Right renal cortex interstitium (tissue), 3 donors: ENCODE measurements around the gene TTC39B. TPM values are rescaled to one million over a fixed set of nuclear protein-coding genes. Genes with fewer than 3 reads are reported as not detected.
A peak's percentile ranks its signal among the peaks of the same experiment; 100 is the strongest.

Source experiments
- DNase-seq, 3 donors: peaks; one replicate each; pipeline ENCODE4 v3.0.0-alpha.2; 2013; ENCODE audit warnings: low read depth in 3 of 3, low spot score in 2 of 3
- polyA plus RNA-seq, 3 donors: library from polyadenylated mRNA; unstranded; fragments of 120-200 nt; gene quantifications; one replicate each; pipeline ENCODE4 v1.2.1, GENCODE V29; 2013; ENCODE audit not compliant: insufficient read length in 3 of 3

Gene TTC39B
- polyA plus RNA-seq, 3 donors, result 7.1 to 7.9 (median 7.3) TPM

DNA sequence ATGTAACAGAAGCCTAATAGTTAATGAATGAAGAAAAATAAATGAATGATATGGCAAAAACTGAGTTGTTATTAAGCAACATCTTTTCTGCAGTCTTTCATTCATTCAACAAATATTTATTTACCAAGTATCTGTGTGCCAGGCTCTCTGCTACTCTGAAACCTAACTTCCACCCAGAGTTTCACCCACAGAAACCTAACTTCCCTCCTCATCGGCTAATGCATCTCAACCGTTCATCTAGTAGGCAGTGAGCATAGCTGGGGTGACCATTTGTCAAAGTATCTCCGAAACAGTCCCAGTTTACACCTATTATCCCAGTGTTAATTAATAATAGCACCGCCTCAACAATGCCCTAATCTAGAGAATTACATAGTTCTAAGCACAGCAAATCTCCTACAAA lies 1.5 kb downstream of the TTC39B start:
- no peak for DNase-seq

DNA sequence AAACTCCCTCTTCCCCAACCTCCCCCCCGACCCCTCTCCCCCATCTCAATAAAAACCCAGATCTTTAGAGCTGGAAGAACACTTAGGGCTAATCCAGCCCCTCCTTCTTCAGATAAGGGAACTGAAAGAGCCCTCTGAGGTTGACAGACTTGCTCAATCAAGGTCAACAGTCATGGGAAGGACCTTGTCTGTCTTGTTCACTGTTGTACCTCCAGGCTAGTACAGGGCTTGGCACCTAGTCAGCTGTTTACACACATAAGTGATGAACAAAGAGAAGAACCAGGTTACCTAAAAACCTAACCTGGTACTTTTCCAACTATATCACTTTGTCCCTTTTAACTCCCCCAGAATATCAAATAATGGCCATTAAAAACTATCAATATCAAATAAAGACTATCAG lies 2.4 kb downstream of the TTC39B start:
- no peak for DNase-seq

DNA sequence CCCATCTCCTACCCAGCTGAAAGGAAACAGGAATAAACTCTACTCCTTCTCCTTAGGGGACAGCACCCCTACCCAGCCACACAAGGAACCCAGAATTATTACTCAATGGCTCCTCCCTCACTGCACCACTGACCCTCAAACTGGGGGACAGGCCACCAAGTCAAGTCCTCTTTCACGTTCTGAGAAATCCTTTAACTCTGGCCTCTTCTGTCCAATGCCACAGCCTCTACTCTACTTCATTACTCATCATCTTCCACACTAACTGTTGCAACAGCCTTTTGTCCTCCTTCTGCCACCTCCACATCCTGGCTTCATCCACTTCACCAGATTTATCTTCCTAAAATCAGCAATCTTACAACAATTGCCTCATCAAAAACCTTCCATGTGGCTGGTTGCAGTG lies 6.8 kb downstream of the TTC39B start:
- DNase-seq, result no peak

DNA sequence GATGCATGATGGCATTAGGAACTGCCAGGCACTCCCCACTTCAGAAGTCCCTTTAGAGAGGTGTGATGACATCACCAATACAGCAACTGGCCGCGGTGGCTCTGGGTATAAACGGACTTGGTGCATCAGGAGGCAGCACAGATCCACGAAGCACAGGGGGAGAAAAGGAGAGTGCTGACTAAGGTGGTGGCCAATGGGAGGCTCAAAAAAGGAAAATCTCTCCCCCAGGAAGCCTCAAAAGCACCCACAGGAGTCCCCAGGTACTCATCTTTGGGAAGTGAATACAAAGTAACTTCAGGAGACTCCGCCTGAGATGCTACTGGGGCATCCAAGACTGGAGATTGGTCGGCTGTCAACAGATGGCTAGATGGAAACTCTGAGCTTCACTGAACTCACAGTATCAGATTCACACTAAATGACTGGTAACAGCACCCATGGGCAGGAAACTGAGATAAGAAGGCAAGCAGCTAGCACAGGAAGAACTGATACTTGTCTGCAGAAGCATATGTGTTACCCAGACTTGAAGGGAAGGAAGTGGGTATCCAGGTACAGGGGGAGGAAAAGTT lies 7.6 kb downstream of the TTC39B start:
- no peak for DNase-seq

DNA sequence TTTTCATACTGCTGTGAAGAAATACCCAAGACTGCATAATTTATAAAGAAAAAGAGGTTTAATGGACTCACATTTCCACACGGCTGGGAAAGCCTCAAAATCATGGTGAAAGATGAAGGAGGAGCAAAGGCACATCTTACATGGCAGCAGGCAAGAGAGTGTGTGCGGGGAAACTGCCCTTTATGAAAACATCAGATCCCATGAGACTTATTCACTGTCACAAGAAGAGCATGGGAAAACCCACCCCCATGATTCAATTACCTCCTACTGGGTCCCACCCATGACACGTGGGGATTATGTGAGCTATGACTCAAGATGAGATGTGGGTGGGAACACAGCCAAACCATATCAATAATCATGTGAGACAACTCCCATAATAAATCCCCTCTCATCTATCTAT lies 8.7 kb downstream of the TTC39B start:
- no peak for DNase-seq

DNA sequence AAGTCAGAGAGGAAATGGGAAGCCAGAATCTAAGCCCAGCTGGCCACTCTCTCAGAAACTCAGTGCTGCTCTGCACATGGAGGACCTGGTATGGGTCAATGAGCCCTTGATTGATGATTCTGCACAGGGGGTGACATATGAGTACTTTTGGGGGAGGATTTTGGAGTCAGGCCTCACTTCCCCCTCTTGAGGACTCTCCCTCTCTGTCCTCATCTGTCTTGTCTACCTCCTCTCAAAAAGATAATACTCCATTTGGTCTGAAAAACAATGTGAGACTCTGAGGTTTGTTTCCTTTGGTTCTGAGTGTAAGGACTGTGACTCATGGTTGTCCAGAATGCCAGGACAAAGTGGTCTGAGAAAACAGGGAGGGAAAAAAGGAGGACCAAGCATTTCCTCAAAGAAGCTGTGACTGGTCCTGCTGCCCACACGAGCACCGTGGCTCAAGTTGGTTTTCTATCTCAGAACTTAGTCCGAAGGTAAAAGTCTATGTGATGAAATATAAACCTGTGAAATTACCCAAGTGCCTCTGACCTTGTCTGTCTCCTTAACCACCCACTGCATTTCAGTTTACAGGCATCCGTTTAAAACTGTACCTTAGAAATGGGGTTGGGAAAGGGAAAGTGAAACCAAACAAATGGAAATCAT lies 11.1 kb downstream of the TTC39B start:
- DNase-seq, result no peak

DNA sequence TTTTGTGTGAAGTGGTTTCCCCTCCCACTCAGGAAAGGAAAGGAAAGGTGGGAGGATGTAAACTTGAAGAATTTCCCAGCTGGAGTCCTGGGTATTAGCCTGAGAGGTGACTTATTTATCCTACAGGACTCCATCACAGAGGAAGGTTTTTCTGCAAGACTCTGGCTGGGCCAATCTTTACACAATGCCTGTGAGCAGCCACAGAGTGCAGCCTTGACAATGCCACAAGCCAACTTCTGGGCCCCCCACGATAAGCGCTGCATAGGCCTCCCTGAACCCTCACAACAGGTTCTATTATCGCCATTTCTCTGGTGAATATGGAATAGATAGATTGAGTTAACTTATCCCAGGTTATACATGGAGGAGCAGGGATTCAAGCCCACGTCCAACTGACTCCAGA lies 12.4 kb downstream of the TTC39B start:
- DNase-seq, result no peak

DNA sequence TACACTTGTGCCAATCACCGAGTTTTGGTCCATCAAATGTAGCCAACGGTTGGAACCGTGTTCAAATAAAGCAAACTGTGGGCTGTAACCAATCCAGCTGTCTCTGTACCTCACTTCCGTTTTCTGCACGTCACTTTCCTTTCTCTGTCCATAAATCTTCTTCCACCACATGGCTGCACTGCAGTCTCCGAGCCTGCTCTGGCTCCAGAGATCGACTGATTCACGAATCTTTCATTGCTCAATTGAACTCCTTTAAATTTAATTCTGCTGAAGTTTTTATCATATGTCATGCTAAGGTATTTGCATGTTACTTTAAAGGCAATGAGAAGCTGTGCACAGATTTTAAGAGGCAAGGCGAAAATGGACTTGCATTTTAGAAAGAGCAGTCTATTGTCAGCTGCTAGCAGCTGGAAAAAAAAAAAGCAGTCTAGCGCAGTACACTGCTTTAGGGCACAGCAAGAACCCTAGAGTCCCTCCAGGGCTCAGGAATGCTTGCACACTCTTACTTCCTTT lies 13.2 kb downstream of the TTC39B start:
- DNase-seq, result peak in 1 of 3 donors; percentile 55

DNA sequence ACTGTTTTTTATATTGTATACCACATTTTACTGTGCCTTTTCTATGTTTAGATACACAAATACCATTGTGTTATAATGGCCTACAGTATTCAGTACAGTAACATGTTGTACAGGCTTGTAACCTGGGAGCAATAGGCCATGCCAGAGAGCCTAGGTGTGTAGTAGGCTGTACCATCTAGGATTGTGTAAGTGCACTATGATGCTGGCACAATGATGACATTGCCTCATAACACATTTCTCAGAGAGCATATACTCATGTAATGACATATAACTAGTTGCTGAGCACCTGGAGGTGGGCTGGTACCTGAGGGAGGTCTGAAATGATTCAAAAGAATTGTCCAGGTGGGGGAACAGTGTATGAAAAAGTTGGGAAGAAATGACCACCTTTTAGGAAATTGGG lies 13.9 kb downstream of the TTC39B start:
- no peak for DNase-seq

DNA sequence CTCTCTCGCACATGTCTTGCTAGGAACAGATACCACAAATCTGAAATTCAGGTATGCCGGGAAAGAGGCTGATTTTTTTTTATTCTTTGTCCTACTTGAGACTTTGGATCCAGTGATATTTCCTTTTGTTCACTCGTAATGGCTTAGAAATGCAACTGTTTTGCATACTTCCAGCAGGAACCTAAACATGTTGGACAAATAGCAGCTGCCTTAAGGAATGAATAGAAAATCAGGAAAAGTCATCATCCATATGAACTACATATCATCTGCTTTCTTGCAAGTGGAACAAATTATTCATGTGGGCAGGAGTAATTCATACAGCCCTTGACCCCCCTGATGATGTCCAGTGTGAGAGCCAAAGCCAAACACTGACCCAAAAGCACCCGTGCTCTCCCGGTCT lies 17.4 kb downstream of the TTC39B start:
- DNase-seq, result no peak

DNA sequence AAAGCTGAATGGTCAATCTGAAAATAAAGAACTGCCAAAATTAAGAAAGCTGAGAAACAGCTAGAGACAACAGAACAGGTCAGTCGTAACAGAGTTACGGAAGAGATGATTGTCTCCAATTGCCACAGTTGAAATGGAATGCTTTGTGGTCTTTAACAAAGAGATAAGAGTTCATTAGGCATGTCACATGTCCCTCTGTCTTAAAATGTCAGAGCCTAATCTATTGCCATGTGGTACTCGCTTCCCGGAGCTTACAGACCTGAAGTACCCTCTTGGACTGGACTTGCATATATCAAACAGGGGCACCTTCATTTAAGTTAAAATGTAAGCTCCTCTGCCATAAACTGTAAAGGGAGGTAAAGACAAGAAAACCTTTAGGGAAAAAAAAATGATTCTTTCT lies 19.7 kb downstream of the TTC39B start:
- no peak for DNase-seq

DNA sequence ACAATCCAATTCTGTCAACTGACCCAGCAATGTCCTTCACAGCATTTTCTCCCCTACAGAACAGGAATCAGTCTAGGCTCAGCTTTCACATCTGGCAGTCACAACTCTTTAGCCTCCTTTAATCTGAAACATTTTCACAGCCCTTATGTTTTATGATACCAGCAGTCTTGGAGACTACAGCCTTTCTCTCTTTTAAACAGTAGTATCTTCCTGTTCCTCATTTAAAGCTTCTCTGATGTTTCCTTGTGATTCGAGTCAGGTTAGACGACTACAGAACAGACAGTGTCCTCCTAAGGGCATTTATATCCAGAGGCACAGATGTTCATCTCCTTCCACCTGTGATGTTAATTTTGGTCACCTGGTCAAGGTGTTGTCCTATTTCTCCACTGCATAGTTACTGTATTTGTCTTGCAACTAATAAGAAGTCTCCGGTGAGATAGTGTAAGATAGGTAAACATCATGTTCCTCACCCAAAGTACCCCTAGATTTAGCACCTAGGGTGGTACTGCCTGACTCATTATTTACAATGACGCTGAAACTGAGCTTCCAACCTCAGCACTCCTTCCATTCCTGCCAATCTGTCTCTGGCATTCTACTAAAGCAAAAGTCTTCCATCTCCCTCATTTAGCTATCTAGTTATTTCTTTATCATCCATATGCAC lies 20.7 kb downstream of the TTC39B start:
- no peak for DNase-seq

DNA sequence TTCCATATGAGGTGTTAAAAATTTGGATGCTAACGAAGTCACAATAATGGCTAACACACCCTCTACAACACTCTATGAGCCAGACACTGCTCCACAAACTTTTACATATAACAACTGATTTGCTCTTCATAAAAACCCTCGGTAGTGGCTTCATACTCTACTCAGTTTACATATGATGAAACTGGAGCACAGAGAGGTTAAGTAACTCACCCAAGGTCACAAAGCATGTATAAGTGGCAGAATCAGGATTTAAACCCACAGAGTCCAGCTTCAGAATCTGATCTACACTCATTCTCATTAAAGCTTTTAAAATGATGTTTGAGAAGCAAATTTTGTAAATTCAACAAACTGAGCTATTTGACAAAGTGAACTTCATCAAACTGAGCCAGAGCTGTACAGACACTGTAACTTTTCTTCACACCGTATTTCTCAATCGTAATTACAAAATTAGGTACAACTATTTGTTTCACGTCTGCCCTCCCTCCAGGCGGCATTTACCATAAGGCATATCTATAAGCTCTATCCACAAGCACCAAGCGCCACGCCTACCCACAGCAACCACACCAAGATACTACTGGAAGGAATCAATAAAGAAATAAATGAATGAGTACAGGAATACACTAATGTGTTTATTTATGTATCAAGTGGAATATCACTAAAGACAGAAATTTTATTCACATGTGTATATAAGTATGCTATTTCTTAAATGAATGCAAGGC lies 24.3 kb downstream of the TTC39B start:
- no peak for DNase-seq

DNA sequence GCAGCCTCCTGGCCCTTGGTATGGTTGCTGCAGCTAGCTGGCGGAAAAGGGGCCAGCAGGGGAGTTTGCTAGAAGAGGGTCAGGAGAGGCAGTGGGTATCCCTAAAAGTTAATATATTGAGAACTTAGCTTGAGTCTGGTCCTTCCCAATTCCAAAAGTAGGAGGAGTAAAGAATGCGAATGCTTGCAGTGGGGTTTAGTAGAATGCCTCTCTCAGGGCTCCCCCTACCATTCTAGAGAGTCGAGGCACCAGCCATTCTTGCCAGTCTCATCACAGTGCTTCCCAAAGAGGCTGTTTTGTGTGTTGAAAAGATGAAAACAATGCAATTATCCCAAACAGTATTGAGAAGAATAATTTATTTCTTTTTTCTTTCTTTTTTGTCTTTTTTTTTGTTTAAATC lies 26.4 kb downstream of the TTC39B start:
- no peak for DNase-seq

DNA sequence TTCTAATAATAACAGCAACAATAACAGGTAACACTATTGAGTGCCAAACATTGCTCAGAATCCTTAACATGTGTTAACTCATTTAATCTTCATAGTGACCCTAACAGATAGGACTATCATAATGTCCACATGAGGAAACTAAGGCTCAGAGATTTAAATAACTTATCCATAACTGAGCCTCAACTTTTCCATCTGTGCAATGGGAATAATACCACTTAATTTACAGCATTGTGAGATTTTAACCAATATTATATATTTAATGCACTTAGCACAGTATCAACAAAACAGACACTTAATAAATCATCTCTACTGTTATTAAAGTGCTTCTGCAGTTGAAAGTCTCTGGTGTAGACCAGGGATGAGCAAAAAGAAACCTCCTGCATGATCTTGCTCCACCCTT lies 28.2 kb downstream of the TTC39B start:
- DNase-seq, result no peak

DNA sequence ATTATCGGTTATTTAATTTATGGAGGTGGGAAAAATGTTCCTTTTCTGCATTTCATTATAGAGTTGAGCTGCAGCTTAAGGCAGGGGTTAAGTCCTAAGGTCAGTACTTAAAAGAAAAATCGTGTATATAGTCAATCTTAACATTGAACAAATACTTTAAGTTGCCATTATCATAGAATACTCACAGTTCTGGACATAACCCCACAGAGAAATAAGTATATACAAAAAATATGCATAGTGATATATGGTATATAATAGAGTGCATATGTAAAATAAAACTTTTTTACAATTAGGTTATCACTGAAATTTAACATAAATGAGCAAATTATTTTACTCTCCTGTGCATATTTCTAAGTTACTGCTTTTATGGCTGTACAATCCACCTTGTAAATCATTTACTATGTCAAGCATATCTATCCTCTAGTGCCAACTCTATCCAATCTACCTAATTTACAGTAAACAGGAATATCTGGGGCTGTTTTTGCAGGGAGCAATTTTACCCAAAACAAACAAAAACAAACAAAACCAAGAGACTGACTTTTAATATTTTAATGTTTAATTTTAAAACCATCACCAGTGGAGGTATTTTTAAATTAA lies 28.8 kb downstream of the TTC39B start:
- no peak for DNase-seq

DNA sequence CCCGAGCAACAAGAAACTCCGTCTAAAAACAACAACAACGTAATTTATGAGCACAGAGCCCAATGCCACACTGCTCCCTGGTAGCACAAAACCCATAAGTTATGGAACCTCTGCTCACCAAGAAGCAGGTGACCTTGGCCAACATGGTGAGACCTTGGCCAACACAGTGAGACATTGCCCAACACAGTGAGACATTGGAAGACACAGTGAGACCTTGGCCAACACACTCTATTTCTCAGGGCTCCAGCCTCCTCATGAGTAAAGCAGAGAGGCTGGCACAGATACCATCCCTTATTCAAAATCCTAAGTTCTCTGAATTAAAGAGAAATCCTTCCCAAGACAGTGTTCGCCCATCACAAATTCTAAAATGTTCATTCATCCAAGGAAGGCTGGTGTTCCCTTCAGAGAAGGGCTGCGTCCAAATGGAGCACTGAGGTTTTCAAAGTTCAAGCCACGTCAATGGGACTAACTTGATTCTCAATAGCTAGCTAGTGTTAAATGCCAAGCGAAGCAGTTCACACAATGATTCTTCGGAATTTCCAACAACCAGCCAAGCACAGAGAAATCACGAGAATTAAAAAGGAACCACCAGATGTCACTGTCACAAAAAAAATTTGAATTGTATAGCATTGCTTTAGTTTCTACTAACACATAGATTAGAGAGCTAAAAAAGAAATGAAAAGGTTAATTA lies 29.5 kb downstream of the TTC39B start:
- peak in 2 of 3 donors; percentile 45 to 55 for DNase-seq

DNA sequence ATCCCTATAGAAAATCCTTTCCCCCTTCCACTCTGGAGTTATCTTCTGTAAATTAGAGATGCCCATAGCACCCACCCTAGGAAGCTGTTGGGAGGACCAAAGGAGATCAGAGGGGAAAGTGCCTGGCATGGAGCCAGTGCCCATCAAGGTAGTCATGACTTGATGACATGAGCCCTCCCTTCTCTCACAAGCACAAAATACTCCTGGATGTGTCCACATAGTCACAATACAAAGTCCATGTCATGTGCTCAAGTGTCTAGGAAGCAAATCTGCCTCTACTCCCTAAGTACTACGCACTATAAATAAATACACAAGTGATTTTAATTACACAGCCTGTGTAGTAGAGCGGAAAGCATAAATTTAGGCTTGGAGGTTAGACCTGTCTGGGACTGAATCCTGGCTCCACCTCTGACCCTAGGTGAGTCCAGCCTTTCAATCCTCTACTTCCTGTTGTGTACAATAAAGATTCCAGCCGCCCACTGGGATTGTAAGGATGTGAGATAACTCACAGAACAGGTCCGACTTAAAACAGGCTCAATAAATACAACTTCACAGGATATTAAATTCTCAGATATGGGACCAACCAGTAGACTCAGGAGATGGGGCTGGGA lies 30.6 kb downstream of the TTC39B start:
- no peak for DNase-seq

DNA sequence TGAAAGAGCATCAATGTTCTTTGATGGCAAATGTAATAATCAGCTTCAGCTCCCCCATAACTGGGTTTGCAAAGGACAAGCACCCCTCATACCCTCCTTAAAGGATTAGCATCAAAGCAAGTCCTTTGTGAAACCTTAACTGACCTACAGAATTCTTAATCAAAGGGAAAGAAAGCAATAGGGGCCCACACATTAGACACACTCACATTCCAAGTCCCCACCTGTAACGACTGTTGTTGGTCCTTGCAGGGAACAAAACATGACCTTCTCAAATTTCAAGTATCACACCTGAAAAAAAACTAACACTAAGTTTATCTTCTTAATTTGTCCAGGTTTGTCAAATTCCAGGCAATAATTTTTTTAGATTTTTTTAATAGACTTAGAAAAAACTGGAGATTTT lies 32.6 kb downstream of the TTC39B start:
- DNase-seq, result no peak

DNA sequence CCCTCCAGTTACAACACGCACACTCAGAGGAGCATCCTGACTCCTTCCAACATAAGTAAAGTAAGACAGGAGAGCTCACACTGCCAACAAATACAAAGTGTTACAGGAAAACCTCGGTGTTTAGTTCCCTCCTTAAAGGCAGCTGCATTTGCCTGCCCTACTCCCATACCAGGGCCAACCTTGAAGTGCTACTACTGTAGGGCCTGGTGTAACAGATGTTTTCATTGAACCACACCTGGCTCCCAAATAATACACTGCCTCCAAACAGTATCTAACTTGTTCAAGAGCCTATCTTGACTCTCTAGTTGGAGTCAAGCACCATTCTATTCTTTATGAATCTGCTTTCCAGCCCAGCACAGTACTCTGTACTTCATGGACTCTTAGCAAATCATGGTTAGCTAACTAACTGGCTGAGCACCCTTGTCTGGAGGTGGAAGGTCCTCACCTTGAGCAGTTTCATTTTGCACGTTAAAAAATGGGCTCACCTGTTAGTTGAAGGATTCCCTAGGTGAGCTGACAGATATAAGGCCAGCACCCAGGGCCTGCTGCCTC lies 34.6 kb downstream of the TTC39B start:
- no peak for DNase-seq
